SK-N-SH treated with all-trans-retinoic acid at 6 μM for 48 hours (cell line): ENCODE results near the gene ABCD3.
"Not testable (repeated sequence)": the region's sequence is repeated elsewhere in the genome, so short reads cannot be mapped to it uniquely, and the experiment has no call there.

Experiments used
- ESRRG ChIP-seq: fragments of 250-450 bp; sonication (Bioruptor Pico); IDR thresholded peaks from 2 replicates; pipeline ENCODE4 v1.6.1; 2021; ENCODE audit warnings: mild to moderate bottlenecking
- ISL1 ChIP-seq: fragments of 250-450 bp; sonication (Bioruptor Pico); IDR thresholded peaks from 2 replicates; pipeline ENCODE4 v2.1.2; 2022; ENCODE audit warnings: mild to moderate bottlenecking, moderate library complexity
- PPARA ChIP-seq: fragments of 250-450 bp; sonication (Bioruptor Pico); IDR thresholded peaks from 2 replicates; pipeline ENCODE4 v1.5.0; 2020; ENCODE audit warnings: mild to moderate bottlenecking, borderline replicate concordance
- RARB ChIP-seq: fragments of 250-450 bp; sonication (Bioruptor Pico); IDR thresholded peaks from 2 replicates; pipeline ENCODE4 v1.8.0; 2021; ENCODE audit warnings: mild to moderate bottlenecking, moderate library complexity
- ZC3H10 ChIP-seq: fragments of 250-450 bp; sonication (Bioruptor Pico); IDR thresholded peaks from 2 replicates; pipeline ENCODE4 v1.5.1; 2021; ENCODE audit warnings: mild to moderate bottlenecking, moderate library complexity
- ZFP30 ChIP-seq: fragments of 450-650 bp; formaldehyde crosslinking; IDR thresholded peaks from 2 replicates; pipeline ENCODE4 v1.5.0; 2022; ENCODE audit warnings: mild to moderate bottlenecking, moderate library complexity
- ZNF565 ChIP-seq: fragments of 450-650 bp; formaldehyde crosslinking; conservative IDR thresholded peaks from 2 replicates; pipeline ENCODE4 v1.5.0; 2020; ENCODE audit warnings: low read depth, mild to moderate bottlenecking, moderate library complexity
- ZNF70 ChIP-seq: fragments of 450-650 bp; formaldehyde crosslinking; IDR thresholded peaks from 2 replicates; pipeline ENCODE4 v1.5.0; 2020; ENCODE audit warnings: mild to moderate bottlenecking, moderate library complexity
- TF ChIP-seq, protein P1 (sequence below): fragments of 250-450 bp; sonication (Bioruptor Pico); IDR thresholded peaks from 2 replicates; pipeline ENCODE4 v1.8.0; 2020; ENCODE audit warnings: mild to moderate bottlenecking, moderate library complexity, borderline replicate concordance

DNA sequence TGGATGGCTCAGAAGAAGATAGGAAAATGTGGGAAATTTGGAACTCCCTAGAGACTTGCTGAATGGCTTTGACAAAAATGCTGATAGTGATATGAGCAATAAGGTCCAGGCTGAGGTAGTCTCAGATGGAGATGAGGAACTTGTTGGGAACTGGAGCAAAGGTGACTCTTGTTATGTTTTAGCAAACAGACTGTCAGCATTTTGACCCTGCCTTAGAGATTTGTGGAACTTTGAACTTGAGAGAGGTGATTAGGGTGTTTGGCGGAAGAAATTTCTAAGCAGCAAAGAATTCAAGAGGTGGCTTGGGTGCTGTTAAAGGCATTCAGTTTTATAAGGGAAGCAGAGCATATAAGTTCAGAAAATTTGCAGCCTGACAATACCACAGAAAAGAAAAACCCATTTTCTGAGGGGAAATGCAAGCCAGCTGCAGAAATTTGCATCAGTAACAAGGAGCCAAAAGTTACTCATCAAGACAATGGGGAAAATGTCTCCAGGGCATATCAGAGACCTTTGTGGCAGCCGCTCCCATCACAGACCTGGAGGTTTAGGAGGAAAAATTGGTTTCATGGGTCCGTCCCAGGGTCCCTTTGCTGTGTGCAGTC lies 10.8 kb downstream of the ABCD3 start:
- TF ChIP-seq, protein P1, sequence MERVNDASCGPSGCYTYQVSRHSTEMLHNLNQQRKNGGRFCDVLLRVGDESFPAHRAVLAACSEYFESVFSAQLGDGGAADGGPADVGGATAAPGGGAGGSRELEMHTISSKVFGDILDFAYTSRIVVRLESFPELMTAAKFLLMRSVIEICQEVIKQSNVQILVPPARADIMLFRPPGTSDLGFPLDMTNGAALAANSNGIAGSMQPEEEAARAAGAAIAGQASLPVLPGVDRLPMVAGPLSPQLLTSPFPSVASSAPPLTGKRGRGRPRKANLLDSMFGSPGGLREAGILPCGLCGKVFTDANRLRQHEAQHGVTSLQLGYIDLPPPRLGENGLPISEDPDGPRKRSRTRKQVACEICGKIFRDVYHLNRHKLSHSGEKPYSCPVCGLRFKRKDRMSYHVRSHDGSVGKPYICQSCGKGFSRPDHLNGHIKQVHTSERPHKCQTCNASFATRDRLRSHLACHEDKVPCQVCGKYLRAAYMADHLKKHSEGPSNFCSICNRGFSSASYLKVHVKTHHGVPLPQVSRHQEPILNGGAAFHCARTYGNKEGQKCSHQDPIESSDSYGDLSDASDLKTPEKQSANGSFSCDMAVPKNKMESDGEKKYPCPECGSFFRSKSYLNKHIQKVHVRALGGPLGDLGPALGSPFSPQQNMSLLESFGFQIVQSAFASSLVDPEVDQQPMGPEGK, result not testable (repeated sequence)
- TF ChIP-seq ESRRG (CRISPR knock-in tag); ISL1 (CRISPR knock-in tag); ZFP30 (CRISPR knock-in tag); ZNF565 (CRISPR knock-in tag); ZC3H10 (CRISPR knock-in tag); RARB (CRISPR knock-in tag); PPARA; ZNF70 (CRISPR knock-in tag): not testable (repeated sequence)
